Right atrium auricular region (tissue), 2 donors: ENCODE measurements around the gene CLDN9. TPM values are rescaled to one million over a fixed set of nuclear protein-coding genes. Genes with fewer than 3 reads are reported as not detected.

Experiments
- DNase-seq: peaks from one replicate; pipeline ENCODE4 v3.0.0-alpha.2; 2019; ENCODE audit warnings: low spot score
- H3K27ac ChIP-seq, 2 donors: fragments of 200-600 bp; sonication (generic); 1 replicate in 1 of 2; 2 replicates in 1 of 2; pipeline ENCODE4 v1.5.1; 2016 to 2019
- H3K27me3 ChIP-seq, 2 donors: fragments of 200-600 bp; sonication (generic); one replicate each; pipeline versions ENCODE4 v1.5.1 to v1.6.0; 2017 to 2019
- H3K36me3 ChIP-seq: fragments of 200-600 bp; sonication (generic); one replicate; pipeline ENCODE4 v1.5.1; 2016
- H3K4me1 ChIP-seq, 2 donors: fragments of 200-600 bp; sonication (generic); one replicate each; pipeline versions ENCODE4 v1.5.1 to v1.6.0; 2017 to 2019
- H3K4me3 ChIP-seq, 2 donors: fragments of 200-600 bp; sonication (generic); 1 replicate in 1 of 2; 2 replicates in 1 of 2; pipeline ENCODE4 v1.5.1; 2017 to 2019; ENCODE audit warnings: mild to moderate bottlenecking in 1 of 2, moderate library complexity in 1 of 2
- H3K9me3 ChIP-seq, 2 donors: fragments of 200-600 bp; sonication (generic); one replicate each; pipeline ENCODE4 v1.5.1; 2019
- CTCF ChIP-seq, 2 donors: fragments of 200-600 bp; sonication (generic); IDR thresholded peaks; one replicate each; pipeline ENCODE4 v1.5.1; 2019; ENCODE audit warnings: antibody characterized with exemption in 2 of 2
- total RNA-seq, 2 donors: library from RNA; depleted of rRNA; stranded (reverse); fragments of >200 nt; gene quantifications; one replicate each; pipeline ENCODE4 v1.1.0, GENCODE V29; 2016

Gene CLDN9
- total RNA-seq, 2 donors from 2014 or later, result 0.39 TPM; not detected in 1

DNA sequence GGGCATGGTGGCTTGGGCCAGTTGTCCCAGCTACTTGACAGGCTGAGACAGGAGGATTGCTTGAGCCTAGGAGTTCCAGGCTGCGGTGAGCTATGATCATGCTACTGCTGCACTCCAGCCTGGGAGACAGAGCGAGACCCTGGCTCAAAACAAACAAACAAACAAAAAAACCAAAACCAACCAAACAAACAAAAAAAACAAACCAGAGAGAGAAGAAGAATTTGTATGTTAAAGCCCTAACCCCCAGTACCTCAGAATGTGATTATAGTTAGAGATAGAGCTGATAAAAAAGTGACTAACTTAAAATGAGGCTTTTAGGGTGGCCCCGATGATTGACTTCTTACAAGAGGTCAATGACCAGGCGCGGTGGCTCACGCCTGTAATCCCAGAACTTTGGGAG, 32.0 kb downstream of the CLDN9 start:
- Histone ChIP-seq H3K9me3 (no peaks in the 10 kb centered on the region), H3K27me3 (peaks cover 23 to 35% of the 10 kb centered on the region in 2 donors), H3K4me1 (peaks cover 0 to 22% of the 10 kb centered on the region in 2 donors), H3K27ac (no peak overlapping the region), H3K4me3 (no peak overlapping the region), H3K36me3 (no peaks in the 10 kb centered on the region)
- TF ChIP-seq CTCF (IDR thresholded peaks at IDR 0.05), result no peak
- no peak for DNase-seq

DNA sequence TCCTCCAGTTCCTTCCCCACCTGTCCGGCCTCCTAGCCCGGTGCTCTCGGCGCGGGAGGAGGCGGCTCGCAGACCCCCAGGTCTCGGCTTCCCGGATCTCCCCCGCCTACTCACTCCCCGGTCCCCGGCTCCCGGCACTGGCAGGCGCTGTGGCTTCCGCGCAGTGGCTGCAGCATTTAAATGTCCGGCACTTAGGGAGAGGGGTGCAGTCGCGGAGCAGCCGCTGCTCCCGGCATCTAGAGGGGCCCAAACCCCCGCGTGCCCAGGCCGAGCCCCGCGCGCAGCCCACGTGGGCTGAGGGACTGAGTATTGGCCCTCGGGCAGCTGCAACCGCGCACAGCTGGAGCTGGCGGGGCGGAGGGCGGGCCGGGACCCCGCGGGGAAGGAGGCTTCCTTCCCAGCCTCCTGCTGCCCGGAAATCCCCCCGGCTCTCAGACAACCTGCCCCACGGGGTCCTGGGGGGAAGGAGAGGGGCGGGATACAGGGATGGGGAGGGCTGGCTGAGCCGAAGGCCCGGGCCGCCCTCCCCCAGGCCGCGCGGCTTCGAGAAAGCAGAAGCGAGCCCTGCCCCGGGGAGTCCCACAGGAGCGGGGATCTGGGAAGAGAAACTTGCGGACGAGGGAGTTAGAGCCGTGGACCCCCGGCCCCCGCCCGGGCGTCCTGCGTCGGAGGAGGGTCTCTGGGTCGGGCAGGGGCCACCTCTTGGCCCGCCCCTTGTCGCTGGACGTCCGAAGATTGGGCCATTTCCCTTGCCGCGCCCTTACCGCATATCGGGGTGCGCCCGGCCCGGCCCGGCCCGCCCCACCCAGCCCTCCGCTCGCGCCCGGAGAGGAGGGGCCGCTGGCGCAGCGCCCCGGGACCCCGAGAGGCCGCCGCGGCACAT, 33.3 kb downstream of the CLDN9 start, which contains the start of gene MMP25:
MMP25 (plus strand) TSS at position 804 of the 883 bp plus-strand sequence. CDS start 357 bp downstream, outside the sequence.
- no peak for TF ChIP-seq CTCF (IDR thresholded peaks at IDR 0.05)
- H3K4me1 ChIP-seq, result peaks cover 0 to 22% of the 10 kb centered on the region in 2 donors
- H3K4me3 ChIP-seq, result peak within 1 kb of the TSS; percentile 34 to 48
- no peak for DNase-seq
- H3K27me3 ChIP-seq, result peaks cover 23 to 35% of the 10 kb centered on the region in 2 donors
- H3K27ac ChIP-seq, result no peak within 1 kb of the TSS
- no peaks in the 10 kb centered on the region for H3K36me3 ChIP-seq
- H3K9me3 ChIP-seq, result no peaks in the 10 kb centered on the region

- Histone ChIP-seq H3K4me1 (peaks cover 0 to 22% of the 10 kb centered on the region in 2 donors), H3K27ac (no peak overlapping the region), H3K4me3 (peak overlapping the region in 1 of 2 donors; percentile 48), H3K27me3 (peaks cover 23 to 35% of the 10 kb centered on the region in 2 donors), H3K9me3 (no peaks in the 10 kb centered on the region), H3K36me3 (no peaks in the 10 kb centered on the region)
- no peak for DNase-seq
- TF ChIP-seq CTCF (IDR thresholded peaks at IDR 0.05), result no peak
These were observed 34.1 kb downstream of the CLDN9 start for GRCh38 chr16:3046641-3047386.

- Histone ChIP-seq H3K9me3 (no peaks in the 10 kb centered on the region), H3K27me3 (peaks cover 23 to 35% of the 10 kb centered on the region in 2 donors), H3K27ac (no peak overlapping the region), H3K4me1 (peaks cover 0 to 22% of the 10 kb centered on the region in 2 donors), H3K36me3 (no peaks in the 10 kb centered on the region), H3K4me3 (no peak overlapping the region)
- TF ChIP-seq CTCF (IDR thresholded peaks at IDR 0.05), result no peak
- DNase-seq, result no peak
These were observed 34.6 kb downstream of the CLDN9 start for GRCh38 chr16:3047387-3047720.

- peaks cover 8 to 24% of the 10 kb centered on the region in 2 donors for H3K27me3 ChIP-seq
- H3K36me3 ChIP-seq, result no peaks in the 10 kb centered on the region
- no peak overlapping the region for H3K27ac ChIP-seq
- no peaks in the 10 kb centered on the region for H3K9me3 ChIP-seq
- peaks cover 0 to 21% of the 10 kb centered on the region in 2 donors for H3K4me1 ChIP-seq
- no peak for DNase-seq
- TF ChIP-seq CTCF (IDR thresholded peaks at IDR 0.05), result no peak
- H3K4me3 ChIP-seq, result no peak overlapping the region
These were observed 37.3 kb downstream of the CLDN9 start for GRCh38 chr16:3049921-3050481.
